Measurements from ENCODE around the gene PALM2AKAP2. TPM values are rescaled to one million over a fixed set of nuclear protein-coding genes. Genes with fewer than 3 reads are reported as not detected.

PALM2AKAP2 gene
- 1 to 10 TPM in 2 of 4 donors, under 1 TPM in 2; 0.15 to 1.4 (median 1.0) TPM for total RNA-seq

DNA sequence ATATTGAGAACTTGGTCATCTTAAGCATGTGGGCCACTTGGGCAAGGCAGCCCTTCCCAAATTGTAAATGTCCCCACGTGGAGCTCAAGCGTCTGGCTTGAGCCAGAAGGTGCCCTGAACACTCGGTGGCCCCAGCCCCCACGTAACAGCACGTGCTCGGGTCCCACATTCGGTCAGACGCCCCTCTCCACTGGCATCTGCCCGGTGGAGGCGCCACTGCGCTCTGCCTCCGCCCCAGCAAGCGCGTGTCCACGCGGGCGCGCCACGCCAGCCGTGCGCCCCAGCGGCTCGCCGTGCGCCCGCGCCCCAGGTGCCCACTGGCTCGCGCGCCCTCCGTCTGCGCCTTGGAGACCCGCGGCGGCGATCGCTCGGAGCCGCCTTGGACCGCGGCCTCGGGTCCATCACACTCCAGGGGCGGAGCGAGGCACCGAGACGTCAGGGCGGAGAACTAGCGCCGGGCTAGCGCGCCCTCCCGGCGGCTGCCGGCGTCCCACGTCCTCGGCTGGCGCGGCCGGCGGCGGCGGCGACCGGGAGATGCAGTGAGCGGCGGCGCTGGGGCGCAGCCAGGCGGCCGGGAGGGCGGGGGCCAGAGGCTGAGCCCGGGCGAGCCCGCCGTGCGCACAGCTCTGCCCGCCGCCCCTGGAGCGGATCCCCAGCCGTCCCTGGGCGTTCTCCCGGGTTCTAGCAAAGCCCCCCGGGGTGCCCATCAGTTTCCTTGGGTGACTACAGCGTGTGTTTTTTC, at the start of gene PALM2AKAP2:
PALM2AKAP2 (plus strand) TSS at position 488 of the 742 bp plus-strand sequence. CDS start 291 bp downstream, outside the sequence.
- in situ Hi-C loops (cut with MboI; ENCODE audit: low sequenced_read_pairs in 4 of 4), result loop anchor here in 1 of 4 donors (10.0 kb wide), 1 partner anchor 55 kb away; no protein-coding TSS in a partner anchor
- intact Hi-C loops (cut with DNase I; ENCODE audit: low total_unique reads), result no loop called here
- peak within 1 kb of the TSS; percentile 23 to 66 (median 48) for H3K27ac ChIP-seq
- peaks cover 0 to 4% (median 2%) of the 10 kb centered on the region in 3 donors for H3K27me3 ChIP-seq
- peak in 1 of 2 donors; percentile 36 for DNase-seq
- H3K9me3 ChIP-seq, result no peaks in the 10 kb centered on the region
- peaks cover 6 to 8% of the 10 kb centered on the region in 2 donors for H3K4me1 ChIP-seq
- H3K4me3 ChIP-seq, result peak within 1 kb of the TSS; percentile 58 to 64 (median 58)
- peak; percentile 43 to 66 for ATAC-seq
- H3K36me3 ChIP-seq, result no peaks in the 10 kb centered on the region
- peak in 1 of 2 donors; percentile 19 for TF ChIP-seq POLR2A (IDR thresholded peaks at IDR 0.05)
- TF ChIP-seq, protein P1, sequence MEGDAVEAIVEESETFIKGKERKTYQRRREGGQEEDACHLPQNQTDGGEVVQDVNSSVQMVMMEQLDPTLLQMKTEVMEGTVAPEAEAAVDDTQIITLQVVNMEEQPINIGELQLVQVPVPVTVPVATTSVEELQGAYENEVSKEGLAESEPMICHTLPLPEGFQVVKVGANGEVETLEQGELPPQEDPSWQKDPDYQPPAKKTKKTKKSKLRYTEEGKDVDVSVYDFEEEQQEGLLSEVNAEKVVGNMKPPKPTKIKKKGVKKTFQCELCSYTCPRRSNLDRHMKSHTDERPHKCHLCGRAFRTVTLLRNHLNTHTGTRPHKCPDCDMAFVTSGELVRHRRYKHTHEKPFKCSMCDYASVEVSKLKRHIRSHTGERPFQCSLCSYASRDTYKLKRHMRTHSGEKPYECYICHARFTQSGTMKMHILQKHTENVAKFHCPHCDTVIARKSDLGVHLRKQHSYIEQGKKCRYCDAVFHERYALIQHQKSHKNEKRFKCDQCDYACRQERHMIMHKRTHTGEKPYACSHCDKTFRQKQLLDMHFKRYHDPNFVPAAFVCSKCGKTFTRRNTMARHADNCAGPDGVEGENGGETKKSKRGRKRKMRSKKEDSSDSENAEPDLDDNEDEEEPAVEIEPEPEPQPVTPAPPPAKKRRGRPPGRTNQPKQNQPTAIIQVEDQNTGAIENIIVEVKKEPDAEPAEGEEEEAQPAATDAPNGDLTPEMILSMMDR (IDR thresholded peaks at IDR 0.05 in 4 of 5, conservative IDR thresholded peaks at IDR 0.05 in 1 of 5), result peak in 1 of 5 experiments; percentile 40

DNA sequence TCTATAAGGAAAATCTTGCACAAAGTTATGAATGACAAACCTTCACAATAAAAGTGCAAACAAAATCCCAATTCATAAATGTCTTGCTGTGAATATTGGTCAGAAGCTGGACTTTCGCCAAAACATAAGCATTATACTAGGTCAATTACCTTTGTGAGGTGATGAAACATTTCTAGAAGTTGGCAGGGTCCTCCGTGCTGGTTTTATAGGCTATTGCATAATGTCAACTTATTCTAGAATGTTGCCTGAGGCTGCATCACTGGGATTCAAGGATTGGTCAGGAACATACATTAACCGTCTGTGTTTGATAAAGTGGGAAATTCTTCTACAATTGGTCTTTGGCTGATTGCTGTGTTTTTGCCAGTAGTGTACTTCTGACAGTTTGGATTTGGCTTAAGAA, 49.8 kb upstream of the PALM2AKAP2 start:
- Histone ChIP-seq H3K9me3 (no peaks in the 10 kb centered on the region), H3K27ac (no peak overlapping the region), H3K27me3 (no peaks in the 10 kb centered on the region), H3K4me1 (no peaks in the 10 kb centered on the region), H3K36me3 (no peaks in the 10 kb centered on the region), H3K4me3 (no peak overlapping the region)
- intact Hi-C loops (cut with DNase I; ENCODE audit: low total_unique reads), result no loop called here
- ATAC-seq (no peak), DNase-seq (no peak)
- TF ChIP-seq, protein P1 (IDR thresholded peaks at IDR 0.05 in 4 of 5, conservative IDR thresholded peaks at IDR 0.05 in 1 of 5), result no peak
- TF ChIP-seq POLR2A (IDR thresholded peaks at IDR 0.05), result no peak
- in situ Hi-C loops (cut with MboI; ENCODE audit: low sequenced_read_pairs in 4 of 4), result no loop called here

DNA sequence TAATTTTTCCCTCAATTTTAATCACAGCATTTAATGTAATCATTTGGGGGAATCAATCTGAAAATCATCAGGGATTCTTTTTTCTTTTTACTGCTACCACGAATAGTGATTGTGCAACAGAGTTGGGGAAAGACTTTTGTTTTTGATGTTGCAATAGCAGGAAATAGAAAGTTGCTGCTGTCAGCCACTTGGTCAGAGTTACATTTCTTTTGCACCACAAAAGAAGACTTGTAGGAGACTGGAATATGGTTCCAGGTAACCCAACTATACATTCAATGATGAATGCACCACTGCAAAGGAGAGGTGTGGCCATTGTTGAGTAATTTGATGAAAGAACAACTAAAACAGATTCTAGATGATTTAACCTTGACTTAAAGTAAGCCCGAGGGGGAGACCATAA, 46.3 kb upstream of the PALM2AKAP2 start:
- no peaks in the 10 kb centered on the region for H3K36me3 ChIP-seq
- in situ Hi-C loops (cut with MboI; ENCODE audit: low sequenced_read_pairs in 4 of 4) (no loop called here), intact Hi-C loops (cut with DNase I; ENCODE audit: low total_unique reads) (no loop called here)
- ATAC-seq (peak in 1 of 2 donors; percentile 60), DNase-seq (no peak)
- no peaks in the 10 kb centered on the region for H3K9me3 ChIP-seq
- H3K27ac ChIP-seq, result no peak overlapping the region
- TF ChIP-seq, protein P1 (IDR thresholded peaks at IDR 0.05 in 4 of 5, conservative IDR thresholded peaks at IDR 0.05 in 1 of 5), result no peak
- TF ChIP-seq POLR2A (IDR thresholded peaks at IDR 0.05), result no peak
- H3K4me1 ChIP-seq, result peaks cover 0 to 3% of the 10 kb centered on the region in 2 donors
- H3K27me3 ChIP-seq, result no peaks in the 10 kb centered on the region
- no peak overlapping the region for H3K4me3 ChIP-seq

- Histone ChIP-seq H3K4me1 (peaks cover 0 to 3% of the 10 kb centered on the region in 2 donors), H3K36me3 (no peaks in the 10 kb centered on the region), H3K4me3 (no peak overlapping the region), H3K27me3 (no peaks in the 10 kb centered on the region), H3K9me3 (no peaks in the 10 kb centered on the region), H3K27ac (no peak overlapping the region)
- ATAC-seq, result no peak
- no peak for DNase-seq
- TF ChIP-seq, protein P1 (IDR thresholded peaks at IDR 0.05 in 4 of 5, conservative IDR thresholded peaks at IDR 0.05 in 1 of 5), result no peak
- TF ChIP-seq POLR2A (IDR thresholded peaks at IDR 0.05), result no peak
- in situ Hi-C loops (cut with MboI; ENCODE audit: low sequenced_read_pairs in 4 of 4), result no loop called here
- intact Hi-C loops (cut with DNase I; ENCODE audit: low total_unique reads), result no loop called here
Measured at GRCh38 chr9:109734814-109735213, 45.2 kb upstream of the PALM2AKAP2 start.

Data from gastrocnemius medialis (tissue), 4 donors.